HepG2 (cell line): ENCODE measurements around the gene RAE1. TPM values are rescaled to one million over a fixed set of nuclear protein-coding genes. Genes with fewer than 3 reads are reported as not detected.

Experiments
- ATAC-seq: fragments of 200-7000 bp; cut with Tn5 transposase; 3 replicates; pipeline ENCODE4 v1.9.1; 2020; ENCODE audit warnings: mild to moderate bottlenecking, moderate library complexity
- BruUV-seq: library from RNA; stranded (reverse); fragments of 400-500 nt; replicated peaks from 2 replicates; lab custom pipeline; 2021; lab: Mats Ljungman, UMichigan
- CTCF ChIA-PET: fragments of 300-600 bp; formaldehyde crosslinking; extraction: SDS; loops from one replicate; lab custom pipeline; 2021; ENCODE audit warnings: low total read pairs, inconsistent platforms, low intra/inter-chr PET ratio; lab: Yijun Ruan, JAX
- POLR2A ChIA-PET: fragments of 350-600 bp; sonication (Branson Sonifier 250); formaldehyde crosslinking; loops from one replicate; lab custom pipeline; 2020; ENCODE audit warnings: antibody characterized with exemption, inconsistent platforms; lab: Yijun Ruan, JAX
- DNase-seq: peaks from one replicate; pipeline ENCODE4 v3.0.0-alpha.2; 2015; ENCODE audit warnings: low spot score
- FAIRE-seq: peaks from 3 replicates; lab custom pipeline; 2011; peaks lifted over from hg19 to GRCh38; lab: Jason Lieb, UNC
- H2AFZ ChIP-seq: one replicate; pipeline ENCODE4 v1.6.1; 2011; ENCODE audit warnings: low read length, inconsistent platforms
- H3K27ac ChIP-seq: fragments of 300-600 bp; 3 replicates; pipeline ENCODE4 v1.8.0; 2011; ENCODE audit warnings: mixed run types, mild to moderate bottlenecking, mixed read lengths, low read length, inconsistent platforms; ENCODE audit not compliant: insufficient read depth; ENCODE audit errors: extremely low read length
- H3K27me3 ChIP-seq, 2 experiments: fragments of 200-600 bp in 1 of 2; 2 replicates in 1 of 2; 3 replicates in 1 of 2; pipeline versions ENCODE4 v1.6.0 to v1.8.0; 2011; ENCODE audit warnings: low read length in 2 of 2, mild to moderate bottlenecking in 2 of 2, moderate library complexity in 2 of 2, inconsistent platforms in 1 of 2; ENCODE audit not compliant: insufficient read depth in 2 of 2, control insufficient read depth in 1 of 2
- H3K36me3 ChIP-seq, 2 experiments: fragments of 200-600 bp in 1 of 2; replicated peaks in 1 of 2; 2 replicates in 1 of 2; 3 replicates in 1 of 2; pipeline versions ENCODE4 v1.5.1 to v1.8.0; 2011; ENCODE audit warnings: low read length in 2 of 2, inconsistent platforms in 1 of 2; ENCODE audit not compliant: insufficient read depth in 2 of 2, control insufficient read depth in 1 of 2
- H3K4me1 ChIP-seq: 2 replicates; pipeline ENCODE4 v1.5.1; 2012; ENCODE audit warnings: low read length, inconsistent platforms; ENCODE audit not compliant: insufficient read depth
- H3K4me2 ChIP-seq: 2 replicates; pipeline ENCODE4 v1.6.0; 2011; ENCODE audit warnings: low read depth, low read length, inconsistent platforms
- H3K4me3 ChIP-seq, 3 experiments: fragments of 200-600 bp in 1 of 3; sonication (generic), shearing (Covaris generic) in 1 of 3; replicated peaks in 1 of 3; 2 replicates each; pipeline ENCODE4 v1.5.1; 2011 to 2016; ENCODE audit warnings: low read length in 3 of 3, inconsistent platforms in 2 of 3, low read depth in 2 of 3, mild to moderate bottlenecking in 2 of 3, control low read depth in 1 of 3, mixed read lengths in 1 of 3; ENCODE audit not compliant: insufficient read depth in 1 of 3
- H3K79me2 ChIP-seq: one replicate; pipeline ENCODE4 v1.6.1; 2011; ENCODE audit warnings: low read length, inconsistent platforms; ENCODE audit not compliant: insufficient read depth
- H3K9ac ChIP-seq: 2 replicates; pipeline ENCODE4 v1.6.0; 2011; ENCODE audit warnings: mild to moderate bottlenecking, low read depth, low read length, inconsistent platforms; ENCODE audit not compliant: insufficient read depth
- H3K9me3 ChIP-seq: 2 replicates; pipeline ENCODE4 v1.5.1; 2012; ENCODE audit warnings: mild to moderate bottlenecking, low read length
- H4K20me1 ChIP-seq: 2 replicates; pipeline ENCODE4 v1.6.0; 2011; ENCODE audit warnings: inconsistent platforms, mild to moderate bottlenecking, low read length, moderate library complexity; ENCODE audit not compliant: insufficient read depth
- MLLT10 ChIP-seq: sonication (generic); formaldehyde crosslinking; IDR thresholded peaks from 2 replicates; pipeline ENCODE4 v1.4.0; 2020; ENCODE audit warnings: missing genetic modification reagents
- WGBS: methylation state at CpG from one replicate; pipeline ENCODE4 v1.1.6; 2017; ENCODE audit warnings: low lambda C conversion rate; 5-methylcytosine and 5-hydroxymethylcytosine counted together
- in situ Hi-C: cut with HindIII; loops from 2 replicates; pipeline ENCODE4 v1.10.0; 2017; ENCODE audit warnings: low pct_unique_long_range_greater_than_20kb; ENCODE audit not compliant: extremely low pct_ligation_motif_present
- intact Hi-C: fragments of 100-400 bp; cut with micrococcal nuclease; formaldehyde crosslinking; loops from one replicate; pipeline ENCODE4 v1.10.0; 2022; ENCODE audit not compliant: unreplicated experiment
- polyA plus RNA-seq, 8 experiments: library from polyadenylated mRNA; depleted of rRNA in 3 of 8; stranded (reverse) in 7 of 8; unstranded in 1 of 8; fragments of >200 nt; fragmentation: Illumina TruSeq in 4 of 8; extraction: Trizol in 4 of 8; gene quantifications; 2 replicates each; pipeline versions ENCODE4 v1.2.1 to v1.2.3, GENCODE V29; 2011 to 2016; ENCODE audit warnings: low read depth in 4 of 8, missing spikeins in 1 of 8, mixed read lengths in 1 of 8; ENCODE audit not compliant: insufficient read depth in 1 of 8
- total RNA-seq, 5 experiments: library from RNA; depleted of rRNA; stranded (reverse); fragments of >200 nt; fragmentation: Illumina TruSeq; extraction: Trizol; gene quantifications; 2 replicates each; pipeline ENCODE4 v1.2.3, GENCODE V29; 2016; ENCODE audit warnings: low read depth in 1 of 5
- TF ChIP-seq, protein P1 (sequence below), 2 experiments: fragments of 450-650 bp in 1 of 2; sonication (generic) in 1 of 2; formaldehyde crosslinking in 1 of 2; IDR thresholded peaks; 2 replicates each; pipeline versions ENCODE4 v1.6.1 to v1.8.0; 2016 to 2022; ENCODE audit warnings: antibody characterized with exemption in 1 of 2, mild to moderate bottlenecking in 1 of 2, missing genetic modification reagents in 1 of 2

RAE1 gene
- total and polyA plus RNA-seq, 2 of the 13 experiments (the other 11 are each of a cell fraction or from before 2014, with no cell fraction given), result 36.1 to 72.9 TPM

DNA sequence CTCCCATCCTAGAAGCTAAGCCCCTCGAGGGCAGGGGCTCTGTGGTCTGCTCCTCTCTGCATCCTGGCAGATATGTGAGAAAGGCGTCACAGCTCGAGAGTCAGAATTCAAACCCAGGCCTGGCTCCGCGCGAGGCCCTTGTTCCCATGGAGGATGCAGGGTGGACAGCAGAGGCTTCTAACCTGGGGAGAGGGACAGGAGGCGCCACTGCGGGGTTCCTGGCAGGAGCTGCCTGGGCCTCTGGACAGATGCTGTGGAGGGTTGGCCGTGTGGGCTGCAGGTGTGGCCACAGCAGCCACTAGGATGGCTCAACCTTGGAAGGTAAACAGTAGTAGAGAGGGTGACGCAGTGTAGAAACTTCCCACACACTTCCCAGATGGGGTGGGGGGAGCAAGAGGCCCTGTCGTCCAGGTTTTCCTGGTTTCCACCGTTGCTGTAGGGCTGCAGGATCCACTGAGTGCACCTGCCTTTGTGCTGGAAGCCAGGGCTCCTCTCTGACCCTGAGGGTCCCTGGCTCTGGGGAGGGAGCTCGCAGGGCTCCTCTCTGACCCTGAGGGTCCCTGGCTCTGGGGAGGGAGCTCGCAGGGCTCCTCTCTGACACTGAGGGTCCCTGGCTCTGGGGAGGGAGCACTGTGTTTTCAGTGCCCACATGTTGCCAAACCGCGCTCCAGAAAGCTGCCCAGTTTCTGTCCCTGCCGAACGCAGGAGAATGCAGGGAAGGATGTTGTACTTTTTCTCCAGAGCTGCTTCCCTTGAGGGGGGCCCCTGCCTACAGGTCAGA, 54.4 kb downstream of the RAE1 start:
- DNase-seq (no peak), FAIRE-seq (no peak), ATAC-seq (no peak; the same call in 2 of the 3 replicates)
- in situ Hi-C loops (no loop called here), intact Hi-C loops (no loop called here)
- TF ChIP-seq, protein P1, sequence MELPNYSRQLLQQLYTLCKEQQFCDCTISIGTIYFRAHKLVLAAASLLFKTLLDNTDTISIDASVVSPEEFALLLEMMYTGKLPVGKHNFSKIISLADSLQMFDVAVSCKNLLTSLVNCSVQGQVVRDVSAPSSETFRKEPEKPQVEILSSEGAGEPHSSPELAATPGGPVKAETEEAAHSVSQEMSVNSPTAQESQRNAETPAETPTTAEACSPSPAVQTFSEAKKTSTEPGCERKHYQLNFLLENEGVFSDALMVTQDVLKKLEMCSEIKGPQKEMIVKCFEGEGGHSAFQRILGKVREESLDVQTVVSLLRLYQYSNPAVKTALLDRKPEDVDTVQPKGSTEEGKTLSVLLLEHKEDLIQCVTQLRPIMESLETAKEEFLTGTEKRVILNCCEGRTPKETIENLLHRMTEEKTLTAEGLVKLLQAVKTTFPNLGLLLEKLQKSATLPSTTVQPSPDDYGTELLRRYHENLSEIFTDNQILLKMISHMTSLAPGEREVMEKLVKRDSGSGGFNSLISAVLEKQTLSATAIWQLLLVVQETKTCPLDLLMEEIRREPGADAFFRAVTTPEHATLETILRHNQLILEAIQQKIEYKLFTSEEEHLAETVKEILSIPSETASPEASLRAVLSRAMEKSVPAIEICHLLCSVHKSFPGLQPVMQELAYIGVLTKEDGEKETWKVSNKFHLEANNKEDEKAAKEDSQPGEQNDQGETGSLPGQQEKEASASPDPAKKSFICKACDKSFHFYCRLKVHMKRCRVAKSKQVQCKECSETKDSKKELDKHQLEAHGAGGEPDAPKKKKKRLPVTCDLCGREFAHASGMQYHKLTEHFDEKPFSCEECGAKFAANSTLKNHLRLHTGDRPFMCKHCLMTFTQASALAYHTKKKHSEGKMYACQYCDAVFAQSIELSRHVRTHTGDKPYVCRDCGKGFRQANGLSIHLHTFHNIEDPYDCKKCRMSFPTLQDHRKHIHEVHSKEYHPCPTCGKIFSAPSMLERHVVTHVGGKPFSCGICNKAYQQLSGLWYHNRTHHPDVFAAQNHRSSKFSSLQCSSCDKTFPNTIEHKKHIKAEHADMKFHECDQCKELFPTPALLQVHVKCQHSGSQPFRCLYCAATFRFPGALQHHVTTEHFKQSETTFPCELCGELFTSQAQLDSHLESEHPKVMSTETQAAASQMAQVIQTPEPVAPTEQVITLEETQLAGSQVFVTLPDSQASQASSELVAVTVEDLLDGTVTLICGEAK (IDR thresholded peaks at IDR 0.05), result no peak
- TF ChIP-seq, protein P1 (CRISPR knock-in tag; IDR thresholded peaks at IDR 0.05), result peak; percentile 5; the same call in 1 of the 2 replicates
- TF ChIP-seq MLLT10 (CRISPR knock-in tag), result no peak
- no peak overlapping the region for H3K4me3 ChIP-seq
- no peak overlapping the region for H3K27ac ChIP-seq
- no TSS peak for BruUV-seq
- ChIA-PET POLR2A (no interaction called here), CTCF (no interaction called here)
- H3K79me2 ChIP-seq, result no peaks in the 10 kb centered on the region
- H3K9ac ChIP-seq, result no peak overlapping the region
- no peak overlapping the region for H3K4me2 ChIP-seq
- WGBS, result 98% methylated on average over 18 of the region's 18 CpGs
- no peaks in the 10 kb centered on the region for H3K4me1 ChIP-seq
- H3K36me3 ChIP-seq, result peaks cover 47 to 70% of the 10 kb centered on the region in 2 experiments
- no peaks in the 10 kb centered on the region for H3K27me3 ChIP-seq
- no peaks in the 10 kb centered on the region; the same call in 1 of the 2 replicates for H4K20me1 ChIP-seq
- no peaks in the 10 kb centered on the region for H3K9me3 ChIP-seq
- no peak overlapping the region for H2AFZ ChIP-seq
